Hematopoietic multipotent progenitor cell treated with erythropoietin and hydrocortisone succinate and interleukin-3 and kit ligand, for 15 days (in vitro differentiated cells): Measurements from ENCODE around the gene TEKT1.

ENCODE experiments used
- DNase-seq: peaks from one replicate; pipeline ENCODE4 v3.0.0-alpha.2; 2015; ENCODE audit warnings: low spot score

TEKT1 gene

GRCh38 chr17:6757747-6758146 is 73.8 kb downstream of the TEKT1 start:
- no peak for DNase-seq

DNA sequence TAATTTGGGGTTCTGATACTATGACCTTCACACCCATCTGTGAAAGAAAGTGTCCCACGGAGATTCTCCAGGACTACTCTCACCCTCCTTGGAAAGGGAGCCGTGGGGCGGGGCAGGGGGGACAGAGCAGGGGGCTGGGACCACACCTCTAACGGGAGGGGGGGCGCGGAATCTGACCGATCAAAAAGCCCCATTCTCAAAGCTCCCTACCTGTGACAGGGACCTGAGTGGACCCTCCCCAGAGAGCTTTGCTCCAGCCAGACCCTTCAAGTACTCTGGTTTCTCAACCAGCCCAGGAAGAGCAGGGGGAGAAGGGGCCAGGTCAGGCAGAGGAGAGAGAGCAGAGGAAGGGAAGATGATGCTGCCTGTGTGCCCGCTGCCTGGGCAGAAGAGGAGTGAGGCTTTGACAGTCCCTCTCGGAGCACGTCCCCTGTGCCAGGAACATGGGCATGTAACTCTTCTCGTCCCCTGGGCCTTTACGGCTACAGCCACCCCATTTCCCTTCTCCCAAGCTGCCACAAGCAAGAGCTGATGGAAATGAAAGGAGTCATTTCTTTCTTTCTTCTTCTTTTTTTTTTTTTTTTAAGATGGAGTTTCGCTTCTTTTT is 75.0 kb downstream of the TEKT1 start:
- DNase-seq: no peak

GRCh38 chr17:6755731-6756184 is 75.8 kb downstream of the TEKT1 start, which contains the start of gene XAF1:
Gene XAF1 (plus strand): TSS chr17:6756046. CDS start chr17:6756079, 33 bp downstream.
- DNase-seq: no peak

DNA sequence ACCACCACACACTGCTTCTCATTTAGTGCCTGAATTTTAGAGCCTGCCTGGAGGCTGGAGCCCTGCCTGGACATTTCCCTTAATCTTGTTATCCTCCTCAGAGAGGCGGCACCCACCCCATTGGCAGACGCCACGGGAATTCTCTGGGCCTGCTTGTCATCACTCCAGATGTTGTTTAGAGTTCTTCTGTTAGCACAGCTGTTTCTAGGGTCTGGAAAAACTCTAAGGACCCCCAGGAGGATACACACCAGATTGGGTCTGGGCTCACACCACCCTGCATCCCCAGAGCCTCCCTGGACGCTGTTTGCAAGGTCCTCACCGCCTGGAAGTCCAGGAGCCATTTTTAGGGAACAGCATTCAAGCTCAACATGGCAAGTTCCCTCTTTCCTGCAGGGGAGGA is 76.2 kb downstream of the TEKT1 start:
- no peak for DNase-seq

DNA sequence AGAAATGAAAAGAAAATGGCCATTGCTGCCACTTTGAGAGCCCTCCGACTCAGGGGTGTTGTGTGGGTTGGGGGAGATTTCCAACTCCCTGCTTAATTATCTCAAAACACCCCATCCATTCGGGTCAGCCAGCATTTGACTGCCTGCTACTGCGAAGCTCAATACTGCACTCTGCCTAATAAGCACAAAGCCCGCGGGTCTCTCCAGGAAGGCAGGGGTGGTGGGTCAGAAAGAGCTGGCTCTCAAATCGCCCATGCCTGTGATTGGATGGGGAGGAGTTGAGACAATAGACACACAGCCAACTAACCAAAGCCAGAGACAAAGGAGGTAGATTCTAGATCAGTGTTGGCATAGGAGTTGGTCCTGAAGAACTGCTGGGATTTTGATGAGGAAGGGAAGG is 78.0 kb downstream of the TEKT1 start:
- DNase-seq: no peak

DNA sequence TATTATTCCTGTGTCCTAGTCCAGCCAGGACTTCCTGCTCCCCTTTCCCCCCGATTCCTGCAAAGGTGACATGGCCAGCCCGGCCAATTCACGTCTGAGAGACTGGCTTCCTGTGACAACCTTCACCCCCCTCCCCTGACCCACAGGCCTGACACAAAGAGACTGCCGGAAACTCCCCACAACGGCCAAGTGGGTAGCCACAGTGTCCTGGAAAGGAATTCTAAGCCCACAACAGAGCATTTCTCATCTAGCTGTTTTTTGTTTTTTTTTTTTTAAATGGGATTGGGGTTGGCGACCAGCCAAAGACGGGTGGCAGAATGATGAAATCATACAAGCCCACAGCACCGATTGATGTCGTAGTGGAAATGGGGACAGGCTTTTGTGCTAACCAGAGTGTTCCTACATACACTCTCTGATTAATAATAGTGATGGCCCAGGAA is 78.5 kb downstream of the TEKT1 start:
- no peak for DNase-seq

- no peak for DNase-seq
These were observed 79.2 kb downstream of the TEKT1 start for GRCh38 chr17:6752068-6752909.

GRCh38 chr17:6749519-6749918 is 82.0 kb downstream of the TEKT1 start:
- no peak for DNase-seq

DNA sequence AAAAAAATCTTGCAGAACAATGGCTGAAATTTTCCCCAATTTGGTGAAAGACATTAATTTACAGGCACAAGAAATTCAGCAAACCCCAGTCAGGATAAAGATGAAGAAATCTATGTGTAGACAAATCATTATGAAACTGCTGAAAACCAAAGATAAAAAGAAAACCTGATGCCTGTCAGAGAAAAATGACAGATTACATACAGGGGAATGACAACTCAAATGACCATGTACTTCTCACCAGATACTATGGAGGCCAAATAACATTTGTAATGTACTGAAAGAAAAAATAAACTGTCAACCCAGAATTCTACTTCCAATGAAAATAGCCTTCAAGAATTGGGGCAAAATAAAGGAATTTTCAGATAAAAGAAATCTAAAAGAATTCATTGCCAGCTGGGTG is 82.9 kb downstream of the TEKT1 start:
- no peak for DNase-seq
